ENCODE data around the gene MAG. TPM values are rescaled to one million over a fixed set of nuclear protein-coding genes. Genes with fewer than 3 reads are reported as not detected.

Gene MAG
- total and polyA plus RNA-seq, 10 of the 15 experiments (the other 5 are each of a cell fraction or from before 2014, with no cell fraction given), result 0.03 to 0.82 (median 0.17) TPM; not detected in 2

DNA sequence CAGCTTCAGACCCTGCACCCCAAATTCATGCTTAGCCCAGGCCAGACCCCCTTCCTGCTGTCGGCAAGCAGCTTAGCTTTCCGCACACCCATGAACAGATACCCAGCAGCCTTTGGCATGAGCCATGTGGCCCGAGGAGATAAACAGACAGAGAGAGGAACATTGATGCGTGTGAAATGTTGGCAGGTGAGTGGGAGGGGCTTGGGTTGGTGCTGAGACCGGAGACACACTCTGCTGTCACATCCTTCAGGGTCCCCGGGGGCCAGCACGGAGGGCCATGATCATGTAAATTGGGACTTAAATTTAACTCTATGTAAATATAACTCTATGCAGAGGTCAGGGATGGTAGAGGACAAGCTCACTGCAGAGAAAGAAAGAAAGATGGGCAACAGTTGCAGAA lies 38.5 kb downstream of the MAG start (continued):
- TF ChIP-seq SP1 (IDR thresholded peaks at IDR 0.05; ENCODE audit: low read depth, low read length) (peak; percentile 24), TBL1XR1 (IDR thresholded peaks at IDR 0.05; ENCODE audit: low read depth, low read length) (no peak), PML (IDR thresholded peaks at IDR 0.05; ENCODE audit: low read length) (peak; percentile 53), MYB (IDR thresholded peaks at IDR 0.05; ENCODE audit: borderline replicate concordance, low read depth, low read length) (no peak), BACH1 (IDR thresholded peaks at IDR 0.05; ENCODE audit: borderline replicate concordance) (peak; percentile 24; the same call in 1 of the 2 replicates), SREBF1 (IDR thresholded peaks at IDR 0.05; ENCODE audit: low read length) (0 out of 2 replicates have a peak, but pooled peaks have one; percentile 39), ZNF24 (IDR thresholded peaks at IDR 0.05) (no peak)
- TF ChIP-seq, protein P1, sequence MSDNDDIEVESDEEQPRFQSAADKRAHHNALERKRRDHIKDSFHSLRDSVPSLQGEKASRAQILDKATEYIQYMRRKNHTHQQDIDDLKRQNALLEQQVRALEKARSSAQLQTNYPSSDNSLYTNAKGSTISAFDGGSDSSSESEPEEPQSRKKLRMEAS (IDR thresholded peaks at IDR 0.05; ENCODE audit: low read depth, low read length), result peak; percentile 88

DNA sequence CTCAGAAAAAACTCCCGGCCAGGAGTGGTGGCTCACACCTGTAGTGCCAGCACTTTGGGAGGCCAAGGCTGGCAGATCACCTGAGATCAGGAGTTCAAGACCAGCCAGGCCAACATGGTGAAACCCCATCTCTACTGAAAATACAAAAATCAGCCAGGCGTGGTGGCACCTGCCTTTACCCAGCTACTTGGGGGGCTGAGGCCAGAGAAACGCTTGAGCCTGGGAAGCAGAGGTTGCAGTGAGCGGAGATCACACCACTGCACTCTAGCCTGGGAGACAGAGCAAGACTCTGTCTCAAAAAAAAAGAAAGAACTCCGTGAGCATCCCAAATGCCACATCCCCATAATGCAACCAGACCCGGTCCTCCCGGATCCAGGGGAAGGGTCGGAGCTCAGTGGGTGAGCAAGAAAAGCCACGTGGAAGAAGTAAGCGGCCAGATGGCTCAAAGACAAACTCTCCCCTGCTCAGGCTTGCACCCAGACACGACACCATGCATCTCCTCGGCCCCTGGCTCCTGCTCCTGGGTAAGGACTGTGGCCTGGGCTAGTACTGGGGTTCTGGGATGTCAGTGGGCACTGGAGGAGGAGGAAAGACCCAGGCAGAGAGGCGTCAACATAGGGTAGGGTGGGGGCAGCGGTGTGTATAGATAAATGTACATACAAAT lies 39.7 kb downstream of the MAG start:
- FAIRE-seq (no peak), DNase-seq (ENCODE audit: low read depth, low spot score) (no peak), ATAC-seq (no peak)
- Histone ChIP-seq H2AFZ (ENCODE audit: control insufficient read depth, low read depth, low read length) (no peak overlapping the region), H3K4me3 (peak overlapping the region; percentile 92), H3K79me2 (ENCODE audit: control insufficient read depth, insufficient read depth, low read length) (peaks cover 67% of the 10 kb centered on the region), H3K9ac (ENCODE audit: control insufficient read depth, insufficient read depth, low read length) (peak overlapping the region; percentile 82), H3K27ac (ENCODE audit: control insufficient read depth, insufficient read depth) (peak overlapping the region; percentile 93), H3K4me2 (ENCODE audit: control insufficient read depth, insufficient read depth) (peak overlapping the region; percentile 96), H3K9me3 (replicated peaks; ENCODE audit: control insufficient read depth, insufficient read depth, low read length) (no peaks in the 10 kb centered on the region), H4K20me1 (ENCODE audit: control insufficient read depth, insufficient read depth) (no peaks in the 10 kb centered on the region), H3K27me3 (replicated peaks in 1 of 2; ENCODE audit: control insufficient read depth in 2 of 2, insufficient read depth in 2 of 2, low read length in 1 of 2) (no peaks in the 10 kb centered on the region), H3K36me3 (ENCODE audit: control insufficient read depth in 2 of 2, insufficient read depth in 2 of 2, low read length in 1 of 2) (peaks cover 4 to 11% of the 10 kb centered on the region in 2 experiments; a peak in 3 of 4 replicates), H3K4me1 (ENCODE audit: control insufficient read depth, insufficient read depth, low read length) (peaks cover 43% of the 10 kb centered on the region)
- POLR2A ChIA-PET, result interaction anchor here (0.6 to 7.2 kb wide), 9 partner anchors 8 to 365 kb away, joined by 3 to 135 read pairs (median 11); partner anchors contain the start of gene FFAR1
- in situ Hi-C loops (cut with MboI), result loop anchor here (10.0 kb wide), 1 partner anchor 573 kb away; the partner anchor contains the start of genes HCST, NFKBID and TYROBP
- SMC1A ChIA-PET (ENCODE audit: uncharacterized antibody, unreplicated experiment), result interaction anchor here (0.6 to 9.8 kb wide), 9 partner anchors 9 to 138 kb away, joined by 3 to 152 read pairs (median 12); partner anchors contain the start of gene FFAR1
- RAD21 ChIA-PET (ENCODE audit: unreplicated experiment), result interaction anchor here (0.6 to 9.4 kb wide), 10 partner anchors 8 to 131 kb away, joined by 3 to 127 read pairs (median 4); partner anchors contain the start of gene FFAR1
- CTCF ChIA-PET, result interaction anchor here (1.0 to 6.5 kb wide), 8 partner anchors 8 to 177 kb away, joined by 3 to 61 read pairs (median 4); partner anchors contain the start of gene FFAR1
- WGBS (ENCODE audit: insufficient coverage, insufficient replicate concordance, low lambda C conversion rate, missing lambda C conversion rate), result 2% methylated on average over 14 of the region's 14 CpGs
- BruUV-seq (replicated peaks), result no TSS peak
- intact Hi-C loops (cut with micrococcal nuclease; ENCODE audit: unreplicated experiment), result loop anchor here (2.0 kb wide), 1 partner anchor 15 kb away; the partner anchor contains the start of gene FFAR1
- TF ChIP-seq PAX8 (IDR thresholded peaks at IDR 0.05) (no peak), PAX5 (IDR thresholded peaks at IDR 0.05; ENCODE audit: borderline replicate concordance, low read depth, low read length) (0 out of 2 replicates have a peak, but pooled peaks have one; percentile 19), HDAC2 (IDR thresholded peaks at IDR 0.05) (no peak), SMAD5 (IDR thresholded peaks at IDR 0.05; ENCODE audit: low read depth) (0 out of 2 replicates have a peak, but pooled peaks have one; percentile 10), RAD21 (IDR thresholded peaks at IDR 0.05; ENCODE audit: insufficient read depth, low read depth, low read length) (no peak), POLR2AphosphoS5 (IDR thresholded peaks at IDR 0.05; ENCODE audit: low read length) (peak; percentile 47; the same call in 1 of the 2 replicates), PML (IDR thresholded peaks at IDR 0.05; ENCODE audit: low read length) (no peak)
- TF ChIP-seq, protein P2, sequence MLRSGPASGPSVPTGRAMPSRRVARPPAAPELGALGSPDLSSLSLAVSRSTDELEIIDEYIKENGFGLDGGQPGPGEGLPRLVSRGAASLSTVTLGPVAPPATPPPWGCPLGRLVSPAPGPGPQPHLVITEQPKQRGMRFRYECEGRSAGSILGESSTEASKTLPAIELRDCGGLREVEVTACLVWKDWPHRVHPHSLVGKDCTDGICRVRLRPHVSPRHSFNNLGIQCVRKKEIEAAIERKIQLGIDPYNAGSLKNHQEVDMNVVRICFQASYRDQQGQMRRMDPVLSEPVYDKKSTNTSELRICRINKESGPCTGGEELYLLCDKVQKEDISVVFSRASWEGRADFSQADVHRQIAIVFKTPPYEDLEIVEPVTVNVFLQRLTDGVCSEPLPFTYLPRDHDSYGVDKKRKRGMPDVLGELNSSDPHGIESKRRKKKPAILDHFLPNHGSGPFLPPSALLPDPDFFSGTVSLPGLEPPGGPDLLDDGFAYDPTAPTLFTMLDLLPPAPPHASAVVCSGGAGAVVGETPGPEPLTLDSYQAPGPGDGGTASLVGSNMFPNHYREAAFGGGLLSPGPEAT (IDR thresholded peaks at IDR 0.05; ENCODE audit: low read depth), result 0 out of 2 replicates have a peak, but pooled peaks have one; percentile 38
- TF ChIP-seq, protein P3, sequence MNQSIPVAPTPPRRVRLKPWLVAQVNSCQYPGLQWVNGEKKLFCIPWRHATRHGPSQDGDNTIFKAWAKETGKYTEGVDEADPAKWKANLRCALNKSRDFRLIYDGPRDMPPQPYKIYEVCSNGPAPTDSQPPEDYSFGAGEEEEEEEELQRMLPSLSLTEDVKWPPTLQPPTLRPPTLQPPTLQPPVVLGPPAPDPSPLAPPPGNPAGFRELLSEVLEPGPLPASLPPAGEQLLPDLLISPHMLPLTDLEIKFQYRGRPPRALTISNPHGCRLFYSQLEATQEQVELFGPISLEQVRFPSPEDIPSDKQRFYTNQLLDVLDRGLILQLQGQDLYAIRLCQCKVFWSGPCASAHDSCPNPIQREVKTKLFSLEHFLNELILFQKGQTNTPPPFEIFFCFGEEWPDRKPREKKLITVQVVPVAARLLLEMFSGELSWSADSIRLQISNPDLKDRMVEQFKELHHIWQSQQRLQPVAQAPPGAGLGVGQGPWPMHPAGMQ (IDR thresholded peaks at IDR 0.05; ENCODE audit: borderline replicate concordance), result no peak

Data from GM12878 (cell line).